ENCODE results near the gene NUDT2. TPM values are rescaled to one million over a fixed set of nuclear protein-coding genes. Genes with fewer than 3 reads are reported as not detected.

The NUDT2 gene
- total and polyA plus RNA-seq, 10 of the 15 experiments (the other 5 are each of a cell fraction or from before 2014, with no cell fraction given) = 24.5 to 55.1 (median 33.6) TPM

- TF ChIP-seq PBX3 (IDR thresholded peaks at IDR 0.05; ENCODE audit: insufficient replicate concordance, low read depth, low read length) (no peak), JUNB (IDR thresholded peaks at IDR 0.05) (no peak), STAT1 (conservative IDR thresholded peaks at IDR 0.05) (no peak), ASH2L (IDR thresholded peaks at IDR 0.05; ENCODE audit: borderline replicate concordance, low read depth) (no peak), NFXL1 (IDR thresholded peaks at IDR 0.05; ENCODE audit: borderline replicate concordance) (no peak), SP1 (IDR thresholded peaks at IDR 0.05; ENCODE audit: low read depth, low read length) (no peak), ZBTB11 (CRISPR knock-in tag; IDR thresholded peaks at IDR 0.05) (no peak), TARDBP (IDR thresholded peaks at IDR 0.05; ENCODE audit: borderline replicate concordance) (no peak), ZNF384 (IDR thresholded peaks at IDR 0.05; ENCODE audit: borderline replicate concordance, low read depth, low read length) (no peak)
- TF ChIP-seq, protein P1, sequence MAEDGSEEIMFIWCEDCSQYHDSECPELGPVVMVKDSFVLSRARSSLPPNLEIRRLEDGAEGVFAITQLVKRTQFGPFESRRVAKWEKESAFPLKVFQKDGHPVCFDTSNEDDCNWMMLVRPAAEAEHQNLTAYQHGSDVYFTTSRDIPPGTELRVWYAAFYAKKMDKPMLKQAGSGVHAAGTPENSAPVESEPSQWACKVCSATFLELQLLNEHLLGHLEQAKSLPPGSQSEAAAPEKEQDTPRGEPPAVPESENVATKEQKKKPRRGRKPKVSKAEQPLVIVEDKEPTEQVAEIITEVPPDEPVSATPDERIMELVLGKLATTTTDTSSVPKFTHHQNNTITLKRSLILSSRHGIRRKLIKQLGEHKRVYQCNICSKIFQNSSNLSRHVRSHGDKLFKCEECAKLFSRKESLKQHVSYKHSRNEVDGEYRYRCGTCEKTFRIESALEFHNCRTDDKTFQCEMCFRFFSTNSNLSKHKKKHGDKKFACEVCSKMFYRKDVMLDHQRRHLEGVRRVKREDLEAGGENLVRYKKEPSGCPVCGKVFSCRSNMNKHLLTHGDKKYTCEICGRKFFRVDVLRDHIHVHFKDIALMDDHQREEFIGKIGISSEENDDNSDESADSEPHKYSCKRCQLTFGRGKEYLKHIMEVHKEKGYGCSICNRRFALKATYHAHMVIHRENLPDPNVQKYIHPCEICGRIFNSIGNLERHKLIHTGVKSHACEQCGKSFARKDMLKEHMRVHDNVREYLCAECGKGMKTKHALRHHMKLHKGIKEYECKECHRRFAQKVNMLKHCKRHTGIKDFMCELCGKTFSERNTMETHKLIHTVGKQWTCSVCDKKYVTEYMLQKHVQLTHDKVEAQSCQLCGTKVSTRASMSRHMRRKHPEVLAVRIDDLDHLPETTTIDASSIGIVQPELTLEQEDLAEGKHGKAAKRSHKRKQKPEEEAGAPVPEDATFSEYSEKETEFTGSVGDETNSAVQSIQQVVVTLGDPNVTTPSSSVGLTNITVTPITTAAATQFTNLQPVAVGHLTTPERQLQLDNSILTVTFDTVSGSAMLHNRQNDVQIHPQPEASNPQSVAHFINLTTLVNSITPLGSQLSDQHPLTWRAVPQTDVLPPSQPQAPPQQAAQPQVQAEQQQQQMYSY (CRISPR knock-in tag; IDR thresholded peaks at IDR 0.05) = no peak
Measured at GRCh38 chr9:34374905-34375552, 45.7 kb downstream of the NUDT2 start (continued).
